A673 (cell line): ENCODE data around the gene ERGIC3. TPM values are rescaled to one million over a fixed set of nuclear protein-coding genes. Genes with fewer than 3 reads are reported as not detected.

Experiments used
- BruUV-seq: library from RNA; stranded (reverse); fragments of 400-500 nt; replicated peaks from 2 replicates; lab custom pipeline; 2021; lab: Mats Ljungman, UMichigan
- CTCF ChIA-PET: fragments of 300-600 bp; sonication (Branson Sonifier 250); formaldehyde crosslinking; loops from one replicate; lab custom pipeline; 2022; ENCODE audit warnings: antibody characterized with exemption; lab: Charles Lee
- POLR2A ChIA-PET: fragments of 300-600 bp; sonication (Branson Sonifier 250); formaldehyde crosslinking; loops from one replicate; lab custom pipeline; 2022; ENCODE audit warnings: antibody characterized with exemption; ENCODE audit not compliant: low non-redundant PET; lab: Charles Lee
- DNase-seq: peaks from one replicate; pipeline ENCODE4 v3.0.0-alpha.2; 2015; ENCODE audit warnings: low spot score
- H3K27ac ChIP-seq: fragments of 200-600 bp; sonication (generic); 2 replicates; pipeline ENCODE4 v1.5.1; 2016; ENCODE audit warnings: mixed run types, low read depth, mild to moderate bottlenecking, mixed read lengths, antibody characterized with exemption, low read length; ENCODE audit not compliant: poor library complexity, severe bottlenecking
- H3K27me3 ChIP-seq: fragments of 200-600 bp; sonication (generic); replicated peaks from 2 replicates; pipeline ENCODE4 v1.6.1; 2017; ENCODE audit warnings: mixed run types, low read depth, mild to moderate bottlenecking, mixed read lengths, antibody characterized with exemption, low read length; ENCODE audit not compliant: insufficient read depth, poor library complexity
- H3K36me3 ChIP-seq: fragments of 200-600 bp; sonication (generic); 2 replicates; pipeline ENCODE4 v1.6.1; 2016; ENCODE audit warnings: mixed run types, mild to moderate bottlenecking, mixed read lengths, antibody characterized with exemption, low read length; ENCODE audit not compliant: insufficient read depth, poor library complexity, severe bottlenecking
- H3K4me1 ChIP-seq: fragments of 200-600 bp; sonication (generic); 2 replicates; pipeline ENCODE4 v1.6.1; 2017; ENCODE audit warnings: mixed run types, mild to moderate bottlenecking, mixed read lengths, antibody characterized with exemption, low read length; ENCODE audit not compliant: insufficient read depth, poor library complexity, severe bottlenecking
- H3K4me3 ChIP-seq: fragments of 200-600 bp; sonication (generic); 2 replicates; pipeline ENCODE4 v1.5.1; 2016; ENCODE audit warnings: low read depth, mixed run types, mild to moderate bottlenecking, mixed read lengths, low read length; ENCODE audit not compliant: poor library complexity, severe bottlenecking
- H3K9me3 ChIP-seq: fragments of 200-600 bp; sonication (generic); 2 replicates; pipeline ENCODE4 v1.6.1; 2016; ENCODE audit warnings: mixed run types, low read depth, mild to moderate bottlenecking, mixed read lengths, antibody characterized with exemption, low read length; ENCODE audit not compliant: poor library complexity, severe bottlenecking
- CTCF ChIP-seq: fragments of 300-800, 200-600 bp; sonication (generic); conservative IDR thresholded peaks from 2 replicates; pipeline ENCODE4 v1.5.1; 2017; ENCODE audit warnings: low read depth, mild to moderate bottlenecking, antibody characterized with exemption, low read length, moderate library complexity, mixed read lengths
- EZH2 ChIP-seq: fragments of 200-600 bp; sonication (generic); IDR thresholded peaks from 2 replicates; pipeline ENCODE4 v1.6.1; 2017; ENCODE audit warnings: borderline replicate concordance, low read depth, mild to moderate bottlenecking, mixed read lengths, antibody characterized with exemption, low read length; ENCODE audit not compliant: poor library complexity, severe bottlenecking
- intact Hi-C: fragments of 100-400 bp; cut with micrococcal nuclease; formaldehyde crosslinking; loops from one replicate; pipeline ENCODE4 v1.10.0; 2022; ENCODE audit not compliant: unreplicated experiment
- total RNA-seq: library from RNA; stranded (reverse); gene quantifications from 2 replicates; pipeline ENCODE4 v1.2.3, GENCODE V29; 2021

ERGIC3 gene
- total RNA-seq, 1 experiment from 2014 or later = 256 TPM

GRCh38 chr20:35586751-35587425 lies 45.0 kb downstream of the ERGIC3 start:
- ChIA-PET CTCF (no interaction called here), POLR2A (no interaction called here)
- Histone ChIP-seq H3K27me3 (no peaks in the 10 kb centered on the region), H3K4me3 (no peak overlapping the region), H3K9me3 (no peaks in the 10 kb centered on the region), H3K36me3 (no peaks in the 10 kb centered on the region), H3K27ac (no peak overlapping the region), H3K4me1 (no peaks in the 10 kb centered on the region)
- no peak for DNase-seq
- TF ChIP-seq CTCF (no peak), EZH2 (no peak)
- intact Hi-C loops = no loop called here
- BruUV-seq = no TSS peak

- POLR2A ChIA-PET = no interaction called here
- H3K36me3 ChIP-seq = no peaks in the 10 kb centered on the region
Measured at GRCh38 chr20:35587436-35587835, 45.6 kb downstream of the ERGIC3 start.

GRCh38 chr20:35588397-35588796 lies 46.5 kb downstream of the ERGIC3 start:
- CTCF ChIA-PET = interaction anchor here (0.6 to 0.7 kb wide), 2 partner anchors 244 to 622 kb away, joined by 4 read pairs; no protein-coding TSS in a partner anchor
- Histone ChIP-seq H3K4me1 (no peaks in the 10 kb centered on the region), H3K4me3 (no peak overlapping the region), H3K27ac (no peak overlapping the region), H3K27me3 (no peaks in the 10 kb centered on the region), H3K36me3 (no peaks in the 10 kb centered on the region), H3K9me3 (no peaks in the 10 kb centered on the region)
- BruUV-seq = no TSS peak
- no peak for DNase-seq
- no peak for TF ChIP-seq EZH2
- no peak for TF ChIP-seq CTCF
- intact Hi-C loops = no loop called here
- POLR2A ChIA-PET = no interaction called here

More at GRCh38 chr20:35587436-35587835, 45.6 kb downstream of the ERGIC3 start:
- CTCF ChIA-PET = no interaction called here
- DNase-seq = no peak
- no peak overlapping the region for H3K27ac ChIP-seq
- no TSS peak for BruUV-seq
- no peaks in the 10 kb centered on the region for H3K9me3 ChIP-seq
- no peak overlapping the region for H3K4me3 ChIP-seq
- intact Hi-C loops = no loop called here
- no peaks in the 10 kb centered on the region for H3K4me1 ChIP-seq
- H3K27me3 ChIP-seq = no peaks in the 10 kb centered on the region
- TF ChIP-seq CTCF (no peak), EZH2 (no peak)
